Gastrocnemius medialis (tissue), 4 donors: ENCODE data around the gene TMEM229B. TPM values are rescaled to one million over a fixed set of nuclear protein-coding genes. Genes with fewer than 3 reads are reported as not detected.

Experiments used
- ATAC-seq, 2 donors: fragments of 150-250 bp; one replicate each; pipeline ENCODE4 v1.9.1; 2016
- DNase-seq, 2 donors: peaks; one replicate each; pipeline ENCODE4 v3.0.0-alpha.2; 2019
- H3K27ac ChIP-seq, 4 donors: fragments of 200-600 bp; sonication (generic); 1 replicate in 1 of 4; 2 replicates in 3 of 4; pipeline ENCODE4 v1.5.1; 2016 to 2018; ENCODE audit warnings: mild to moderate bottlenecking in 2 of 4, moderate library complexity in 1 of 4
- H3K27me3 ChIP-seq, 3 donors: fragments of 200-600 bp; sonication (generic) in 2 of 3; 1 replicate in 1 of 3; 2 replicates in 2 of 3; pipeline versions ENCODE4 v1.5.1 to v1.6.0; 2016 to 2019; ENCODE audit warnings: mild to moderate bottlenecking in 1 of 3, moderate library complexity in 1 of 3
- H3K36me3 ChIP-seq, 2 donors: fragments of 200-600 bp; sonication (generic) in 1 of 2; one replicate each; pipeline ENCODE4 v1.5.1; 2017 to 2018
- H3K4me1 ChIP-seq, 2 donors: fragments of 200-600 bp; sonication (generic) in 1 of 2; one replicate each; pipeline ENCODE4 v1.5.1; 2016 to 2017; ENCODE audit warnings: mild to moderate bottlenecking in 2 of 2
- H3K4me3 ChIP-seq, 4 donors: fragments of 200-600 bp; sonication (generic) in 3 of 4; 1 replicate in 1 of 4; 2 replicates in 3 of 4; pipeline ENCODE4 v1.5.1; 2016 to 2019; ENCODE audit warnings: mild to moderate bottlenecking in 2 of 4
- H3K9me3 ChIP-seq, 3 donors: fragments of 200-600 bp; sonication (generic) in 2 of 3; 1 replicate in 1 of 3; 2 replicates in 2 of 3; pipeline ENCODE4 v1.5.1; 2016 to 2019
- CTCF ChIP-seq, 5 experiments: fragments of 450-650 bp in 3 of 5; fragments of 200-600 bp in 2 of 5; sonication (generic) in 2 of 5; IDR thresholded peaks in 4 of 5; conservative IDR thresholded peaks in 1 of 5; 1 replicate in 4 of 5; 2 replicates in 1 of 5; pipeline ENCODE4 v1.5.1; 2016 to 2019; ENCODE audit warnings: antibody characterized with exemption in 5 of 5, mild to moderate bottlenecking in 3 of 5, moderate library complexity in 3 of 5
- POLR2A ChIP-seq, 2 donors: fragments of 450-650 bp; IDR thresholded peaks; one replicate each; pipeline ENCODE4 v1.6.1; 2017; ENCODE audit warnings: antibody characterized with exemption in 2 of 2, mild to moderate bottlenecking in 2 of 2, moderate library complexity in 2 of 2
- in situ Hi-C, 4 donors: fragments of 200-750 bp; cut with MboI; loops; one replicate each; pipeline versions ENCODE4 v1.15.0 to v1.8.0; 2017; ENCODE audit warnings: low sequenced_read_pairs in 4 of 4
- intact Hi-C: fragments of 100-400 bp; cut with DNase I; formaldehyde crosslinking; loops from one replicate; pipeline ENCODE4 v1.15.1; 2023; ENCODE audit warnings: low total_unique reads
- total RNA-seq, 4 donors: library from RNA; depleted of rRNA; stranded (reverse); fragments of >200 nt; gene quantifications; one replicate each; pipeline versions ENCODE4 v1.1.0 to v1.2.3, GENCODE V29; 2016

Gene TMEM229B
- total RNA-seq, 4 donors from 2014 or later, result 0.07 to 3.3 (median 0.20) TPM; not detected in 1

GRCh38 chr14:67473290-67474082 is 15.0 kb downstream of the TMEM229B start:
- Histone ChIP-seq H3K9me3 (no peaks in the 10 kb centered on the region), H3K27ac (no peak overlapping the region), H3K27me3 (no peaks in the 10 kb centered on the region), H3K4me1 (peaks cover 0 to 11% of the 10 kb centered on the region in 2 donors), H3K36me3 (no peaks in the 10 kb centered on the region), H3K4me3 (no peak overlapping the region)
- TF ChIP-seq CTCF (IDR thresholded peaks at IDR 0.05 in 4 of 5, conservative IDR thresholded peaks at IDR 0.05 in 1 of 5) (no peak), POLR2A (IDR thresholded peaks at IDR 0.05) (no peak)
- intact Hi-C loops, result no loop called here
- in situ Hi-C loops, result no loop called here
- DNase-seq, result no peak
- no peak for ATAC-seq

- no peak for DNase-seq
- no peak overlapping the region for H3K4me3 ChIP-seq
- no peaks in the 10 kb centered on the region for H3K27me3 ChIP-seq
- H3K9me3 ChIP-seq, result no peaks in the 10 kb centered on the region
- in situ Hi-C loops (no loop called here), intact Hi-C loops (no loop called here)
- ATAC-seq, result no peak
- H3K27ac ChIP-seq, result no peak overlapping the region
- no peak for TF ChIP-seq CTCF (IDR thresholded peaks at IDR 0.05 in 4 of 5, conservative IDR thresholded peaks at IDR 0.05 in 1 of 5)
- no peak for TF ChIP-seq POLR2A (IDR thresholded peaks at IDR 0.05)
- H3K4me1 ChIP-seq, result peaks cover 0 to 4% of the 10 kb centered on the region in 2 donors
- no peaks in the 10 kb centered on the region for H3K36me3 ChIP-seq
Measured at GRCh38 chr14:67472726-67473125, 15.8 kb downstream of the TMEM229B start.

- Histone ChIP-seq H3K4me3 (no peak overlapping the region), H3K4me1 (no peaks in the 10 kb centered on the region), H3K27ac (no peak overlapping the region), H3K36me3 (no peaks in the 10 kb centered on the region), H3K9me3 (no peaks in the 10 kb centered on the region), H3K27me3 (no peaks in the 10 kb centered on the region)
- TF ChIP-seq POLR2A (IDR thresholded peaks at IDR 0.05) (no peak), CTCF (IDR thresholded peaks at IDR 0.05 in 4 of 5, conservative IDR thresholded peaks at IDR 0.05 in 1 of 5) (no peak)
- ATAC-seq, result no peak
- intact Hi-C loops (no loop called here), in situ Hi-C loops (no loop called here)
- no peak for DNase-seq
Measured at GRCh38 chr14:67469954-67470353, 18.6 kb downstream of the TMEM229B start.

- DNase-seq (no peak), ATAC-seq (no peak)
- TF ChIP-seq POLR2A (IDR thresholded peaks at IDR 0.05) (no peak), CTCF (IDR thresholded peaks at IDR 0.05 in 4 of 5, conservative IDR thresholded peaks at IDR 0.05 in 1 of 5) (no peak)
- no peaks in the 10 kb centered on the region for H3K9me3 ChIP-seq
- intact Hi-C loops, result no loop called here
- no peaks in the 10 kb centered on the region for H3K36me3 ChIP-seq
- H3K27me3 ChIP-seq, result no peaks in the 10 kb centered on the region
- no peaks in the 10 kb centered on the region for H3K4me1 ChIP-seq
- no peak overlapping the region for H3K4me3 ChIP-seq
- in situ Hi-C loops, result no loop called here
- no peak overlapping the region for H3K27ac ChIP-seq
Measured at GRCh38 chr14:67468378-67468730, 20.2 kb downstream of the TMEM229B start.

- H3K27ac ChIP-seq, result no peak overlapping the region
- intact Hi-C loops, result no loop called here
- no peak overlapping the region for H3K4me3 ChIP-seq
- DNase-seq (no peak), ATAC-seq (no peak)
- no peaks in the 10 kb centered on the region for H3K36me3 ChIP-seq
- no peaks in the 10 kb centered on the region for H3K9me3 ChIP-seq
- TF ChIP-seq POLR2A (IDR thresholded peaks at IDR 0.05), result no peak
- no peak for TF ChIP-seq CTCF (IDR thresholded peaks at IDR 0.05 in 4 of 5, conservative IDR thresholded peaks at IDR 0.05 in 1 of 5)
- H3K4me1 ChIP-seq, result no peaks in the 10 kb centered on the region
- H3K27me3 ChIP-seq, result no peaks in the 10 kb centered on the region
- in situ Hi-C loops, result no loop called here
Measured at GRCh38 chr14:67467134-67467533, 21.4 kb downstream of the TMEM229B start.
